ENCODE data around the gene PIK3C2B.

PIK3C2B gene

GRCh38 chr1:204451352-204452124 lies 43.1 kb downstream of the PIK3C2B start:
- Histone ChIP-seq H3K4me2 (peak overlapping the region; percentile 84), H3K9ac (peak overlapping the region; percentile 65), H3K9me3 (no peaks in the 10 kb centered on the region), H4K20me1 (no peaks in the 10 kb centered on the region), H3K4me1 (peaks cover 94% of the 10 kb centered on the region), H3K27ac (peak overlapping the region; percentile 74), H3K36me3 (peaks cover 83% of the 10 kb centered on the region), H3K27me3 (no peaks in the 10 kb centered on the region), H3K4me3 (no peak overlapping the region)
- TF ChIP-seq Cebpa-rat (IDR thresholded peaks at IDR 0.05): no peak

GRCh38 chr1:204450461-204451257 lies 43.9 kb downstream of the PIK3C2B start:
- no peak for TF ChIP-seq Cebpa-rat (IDR thresholded peaks at IDR 0.05)
- Histone ChIP-seq H3K9me3 (no peaks in the 10 kb centered on the region), H3K4me3 (no peak overlapping the region), H3K27ac (peak overlapping the region; percentile 74), H3K4me2 (peak overlapping the region; percentile 84), H4K20me1 (no peaks in the 10 kb centered on the region), H3K36me3 (peaks cover 81% of the 10 kb centered on the region), H3K27me3 (no peaks in the 10 kb centered on the region), H3K9ac (peak overlapping the region; percentile 65), H3K4me1 (peaks cover 94% of the 10 kb centered on the region)

- no peak for TF ChIP-seq Cebpa-rat (IDR thresholded peaks at IDR 0.05)
- Histone ChIP-seq H3K9me3 (no peaks in the 10 kb centered on the region), H3K4me3 (no peak overlapping the region), H3K27me3 (no peaks in the 10 kb centered on the region), H3K4me2 (peak overlapping the region; percentile 84), H4K20me1 (no peaks in the 10 kb centered on the region), H3K9ac (no peak overlapping the region), H3K4me1 (peaks cover 92% of the 10 kb centered on the region), H3K36me3 (peaks cover 83% of the 10 kb centered on the region), H3K27ac (peak overlapping the region; percentile 74)
Measured at GRCh38 chr1:204449678-204450280, 44.8 kb downstream of the PIK3C2B start.

- Histone ChIP-seq H3K4me3 (no peak overlapping the region), H3K27ac (peak overlapping the region; percentile 74), H4K20me1 (no peaks in the 10 kb centered on the region), H3K36me3 (peaks cover 83% of the 10 kb centered on the region), H3K27me3 (no peaks in the 10 kb centered on the region), H3K9me3 (no peaks in the 10 kb centered on the region), H3K4me2 (peak overlapping the region; percentile 84), H3K9ac (no peak overlapping the region), H3K4me1 (peaks cover 86% of the 10 kb centered on the region)
- no peak for TF ChIP-seq Cebpa-rat (IDR thresholded peaks at IDR 0.05)
Measured at GRCh38 chr1:204448991-204449677, 45.5 kb downstream of the PIK3C2B start.

- H3K4me3 ChIP-seq: no peak overlapping the region
- no peaks in the 10 kb centered on the region for H4K20me1 ChIP-seq
- H3K27ac ChIP-seq: peak overlapping the region; percentile 29; the same call in 1 of the 2 replicates
- peaks cover 85% of the 10 kb centered on the region for H3K36me3 ChIP-seq
- H3K4me1 ChIP-seq: peaks cover 79% of the 10 kb centered on the region
- no peak overlapping the region for H3K9ac ChIP-seq
- H3K4me2 ChIP-seq: peak overlapping the region; percentile 84
- TF ChIP-seq Cebpa-rat (IDR thresholded peaks at IDR 0.05): no peak
- no peaks in the 10 kb centered on the region for H3K27me3 ChIP-seq
- H3K9me3 ChIP-seq: no peaks in the 10 kb centered on the region
Measured at GRCh38 chr1:204448344-204448964, 46.2 kb downstream of the PIK3C2B start.

- Histone ChIP-seq H3K9ac (no peak overlapping the region), H3K4me3 (no peak overlapping the region), H4K20me1 (no peaks in the 10 kb centered on the region), H3K9me3 (no peaks in the 10 kb centered on the region), H3K27ac (no peak overlapping the region), H3K27me3 (no peaks in the 10 kb centered on the region), H3K36me3 (peaks cover 88% of the 10 kb centered on the region), H3K4me1 (peaks cover 72% of the 10 kb centered on the region), H3K4me2 (no peak overlapping the region; the same call in 1 of the 2 replicates)
- TF ChIP-seq Cebpa-rat (IDR thresholded peaks at IDR 0.05): no peak
Measured at GRCh38 chr1:204447736-204448135, 46.9 kb downstream of the PIK3C2B start.

GRCh38 chr1:204447190-204447589 lies 47.4 kb downstream of the PIK3C2B start:
- no peaks in the 10 kb centered on the region for H3K27me3 ChIP-seq
- peak overlapping the region; percentile 43 for H3K4me2 ChIP-seq
- peaks cover 88% of the 10 kb centered on the region for H3K36me3 ChIP-seq
- H3K4me1 ChIP-seq: peaks cover 66% of the 10 kb centered on the region
- H4K20me1 ChIP-seq: no peaks in the 10 kb centered on the region
- TF ChIP-seq Cebpa-rat (IDR thresholded peaks at IDR 0.05): no peak
- 0 out of 2 replicates have a peak overlapping the region, but pooled peaks have one; percentile 3 for H3K27ac ChIP-seq
- no peak overlapping the region for H3K4me3 ChIP-seq
- no peaks in the 10 kb centered on the region for H3K9me3 ChIP-seq
- no peak overlapping the region for H3K9ac ChIP-seq

- no peak overlapping the region for H3K4me3 ChIP-seq
- TF ChIP-seq Cebpa-rat (IDR thresholded peaks at IDR 0.05): no peak
- peak overlapping the region; percentile 43 for H3K4me2 ChIP-seq
- H3K9ac ChIP-seq: no peak overlapping the region
- H3K27ac ChIP-seq: no peak overlapping the region
- H3K27me3 ChIP-seq: no peaks in the 10 kb centered on the region
- peaks cover 88% of the 10 kb centered on the region for H3K36me3 ChIP-seq
- H4K20me1 ChIP-seq: no peaks in the 10 kb centered on the region
- H3K4me1 ChIP-seq: peaks cover 60% of the 10 kb centered on the region
- H3K9me3 ChIP-seq: no peaks in the 10 kb centered on the region
Measured at GRCh38 chr1:204446413-204447111, 48.0 kb downstream of the PIK3C2B start.
